Ovary (tissue), 3 donors: Measurements from ENCODE around the gene DDB1.

Source experiments
- CTCF ChIP-seq, 3 donors: fragments of 450-650 bp in 2 of 3; fragments of 200-600 bp in 1 of 3; IDR thresholded peaks; one replicate each; pipeline versions ENCODE4 v1.5.1 to v1.8.0; 2016 to 2022; ENCODE audit warnings: antibody characterized with exemption in 3 of 3, mild to moderate bottlenecking in 1 of 3
- POLR2A ChIP-seq: fragments of 450-650 bp; IDR thresholded peaks from one replicate; pipeline ENCODE4 v1.6.1; 2017; ENCODE audit warnings: antibody characterized with exemption, mild to moderate bottlenecking, moderate library complexity
- donor health status: DM: no; HTN: no; CAD: no.

GRCh38 chr11:61303725-61304124 is 29.2 kb downstream of the DDB1 start:
- TF ChIP-seq CTCF (IDR thresholded peaks at IDR 0.05) (no peak), POLR2A (no peak)
